ENCODE results near the gene CAAP1. TPM values are rescaled to one million over a fixed set of nuclear protein-coding genes. Genes with fewer than 3 reads are reported as not detected.

CAAP1 gene, protein sequence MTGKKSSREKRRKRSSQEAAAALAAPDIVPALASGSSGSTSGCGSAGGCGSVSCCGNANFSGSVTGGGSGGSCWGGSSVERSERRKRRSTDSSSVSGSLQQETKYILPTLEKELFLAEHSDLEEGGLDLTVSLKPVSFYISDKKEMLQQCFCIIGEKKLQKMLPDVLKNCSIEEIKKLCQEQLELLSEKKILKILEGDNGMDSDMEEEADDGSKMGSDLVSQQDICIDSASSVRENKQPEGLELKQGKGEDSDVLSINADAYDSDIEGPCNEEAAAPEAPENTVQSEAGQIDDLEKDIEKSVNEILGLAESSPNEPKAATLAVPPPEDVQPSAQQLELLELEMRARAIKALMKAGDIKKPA
- total RNA-seq = 11.9 and 15.8 TPM in 2 replicates

DNA sequence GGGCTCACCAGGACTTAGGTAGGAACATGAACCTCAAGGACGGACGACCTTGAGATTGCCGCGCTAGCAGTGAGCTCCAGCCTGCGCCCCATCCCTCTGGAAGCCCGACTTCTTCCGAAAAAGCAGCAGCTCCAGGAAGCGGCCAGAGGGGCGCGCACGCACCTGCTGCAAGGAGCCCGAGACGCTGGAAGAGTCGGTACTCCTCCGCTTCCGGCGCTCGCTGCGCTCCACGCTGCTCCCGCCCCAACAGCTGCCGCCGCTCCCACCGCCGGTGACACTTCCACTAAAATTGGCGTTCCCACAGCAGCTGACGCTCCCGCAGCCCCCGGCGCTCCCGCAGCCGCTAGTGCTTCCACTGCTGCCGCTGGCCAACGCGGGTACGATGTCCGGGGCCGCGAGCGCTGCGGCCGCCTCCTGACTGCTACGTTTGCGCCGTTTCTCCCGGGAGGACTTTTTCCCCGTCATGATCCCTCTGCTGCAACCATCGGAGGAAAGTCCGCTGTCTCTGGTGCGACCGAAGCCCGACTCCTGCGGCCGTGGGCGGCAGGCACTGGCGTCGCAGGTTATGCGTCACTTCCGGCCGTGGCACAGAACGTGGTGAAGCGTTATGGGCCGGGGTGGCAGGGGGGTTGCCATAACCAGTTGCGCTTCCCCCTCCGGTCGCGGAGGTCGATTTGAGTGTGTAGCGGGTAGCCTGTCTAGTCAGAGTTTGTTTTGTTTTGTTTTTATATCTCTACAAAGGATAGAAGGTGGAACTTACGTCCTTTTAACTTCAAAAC, at the start of gene CAAP1:
Gene CAAP1, minus strand, starts transcription at position 552 of the 779 bp plus-strand sequence. Its CDS starts 87 bp downstream, at position 465.

Other genes starting within 250 kb of the CAAP1 start
- gene PLAA, start 54.4 kb upstream of the CAAP1 start, total RNA-seq = 38.7 and 39.7 TPM in 2 replicates
- 5.4 and 11.0 TPM in 2 replicates for gene IFT74, start 63.6 kb upstream of the CAAP1 start, total RNA-seq
- not detected in 2 replicates for gene LRRC19, start 112.9 kb upstream of the CAAP1 start, total RNA-seq
- 155 and 275 TPM in 2 replicates for gene TEK, start 216.4 kb upstream of the CAAP1 start, total RNA-seq